Fibroblast of skin of abdomen (primary cell): ENCODE results near the gene PTRH1. TPM values are rescaled to one million over a fixed set of nuclear protein-coding genes. Genes with fewer than 3 reads are reported as not detected.
A peak's percentile ranks its signal among the peaks of the same experiment; 100 is the strongest.
"Not testable (repeated sequence)": the region's sequence is repeated elsewhere in the genome, so short reads cannot be mapped to it uniquely, and the experiment has no call there.

Experiments
- DNase-seq: peaks from one replicate; pipeline ENCODE4 v3.0.0-alpha.2; 2013
- polyA plus RNA-seq, 2 experiments: library from polyadenylated mRNA; unstranded; fragments of 120-200 nt; gene quantifications; one replicate each; pipeline ENCODE4 v1.2.1, GENCODE V29; 2013; ENCODE audit not compliant: insufficient read length in 2 of 2

The PTRH1 gene
- 11.0 TPM for polyA plus RNA-seq (2013, experiment 1 of 2; ENCODE audit: insufficient read length)
- polyA plus RNA-seq (2013, experiment 2 of 2; ENCODE audit: insufficient read length), result 12.6 TPM

DNA sequence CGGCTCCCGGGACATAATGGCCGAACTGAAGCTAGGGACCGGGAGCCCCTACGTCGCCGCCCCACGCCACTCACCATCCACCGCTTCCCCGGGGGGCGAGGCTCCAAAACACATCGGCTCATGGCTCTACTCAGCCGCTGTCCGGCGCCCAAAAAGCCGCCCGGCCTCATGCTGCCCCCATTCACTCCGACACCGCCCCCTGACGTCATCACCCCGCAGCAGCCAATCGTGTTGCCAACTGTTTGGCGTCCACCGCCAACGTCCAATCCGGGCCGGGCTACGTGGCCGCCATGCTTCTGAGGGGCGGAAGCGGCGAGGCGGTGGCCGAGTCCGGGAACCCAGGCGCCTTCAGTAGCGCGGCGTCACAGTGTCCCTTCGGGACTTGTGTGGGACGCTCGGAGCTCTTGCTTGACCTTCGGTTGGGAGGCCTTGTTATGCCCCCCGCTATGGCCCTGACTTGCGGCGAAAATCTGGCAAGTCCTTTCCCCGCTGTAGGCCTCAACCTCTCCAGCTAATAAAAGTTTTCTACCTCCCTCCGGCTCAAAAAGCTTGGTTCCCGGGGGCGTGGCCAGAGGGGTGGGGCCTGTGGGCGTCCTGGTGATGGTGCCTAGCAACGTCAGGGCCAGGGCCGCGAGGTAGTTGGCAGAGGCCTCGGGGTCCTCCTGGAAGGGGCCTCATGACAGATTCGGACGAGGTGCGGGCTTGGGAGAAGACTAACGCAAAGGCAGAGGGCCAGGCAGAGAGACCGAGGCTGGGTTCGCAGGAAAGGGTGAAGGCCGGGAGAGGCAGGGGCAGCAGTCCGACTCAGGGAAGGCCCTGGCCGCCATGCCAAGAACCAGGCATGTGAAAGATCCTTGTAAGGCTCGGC is at the start of gene PTRH1, which contains the start of gene TTC16:
PTRH1 (minus strand) TSS at position 194 of the 868 bp plus-strand sequence; CDS start at position 170, 24 bp downstream.
TTC16 (plus strand) TSS at position 610 of the 868 bp plus-strand sequence; CDS start at position 677, 67 bp downstream.
- peak; percentile 94 for DNase-seq

- no peak for DNase-seq
These were observed 48.5 kb upstream of the PTRH1 start for GRCh38 chr9:127763918-127764384.

DNA sequence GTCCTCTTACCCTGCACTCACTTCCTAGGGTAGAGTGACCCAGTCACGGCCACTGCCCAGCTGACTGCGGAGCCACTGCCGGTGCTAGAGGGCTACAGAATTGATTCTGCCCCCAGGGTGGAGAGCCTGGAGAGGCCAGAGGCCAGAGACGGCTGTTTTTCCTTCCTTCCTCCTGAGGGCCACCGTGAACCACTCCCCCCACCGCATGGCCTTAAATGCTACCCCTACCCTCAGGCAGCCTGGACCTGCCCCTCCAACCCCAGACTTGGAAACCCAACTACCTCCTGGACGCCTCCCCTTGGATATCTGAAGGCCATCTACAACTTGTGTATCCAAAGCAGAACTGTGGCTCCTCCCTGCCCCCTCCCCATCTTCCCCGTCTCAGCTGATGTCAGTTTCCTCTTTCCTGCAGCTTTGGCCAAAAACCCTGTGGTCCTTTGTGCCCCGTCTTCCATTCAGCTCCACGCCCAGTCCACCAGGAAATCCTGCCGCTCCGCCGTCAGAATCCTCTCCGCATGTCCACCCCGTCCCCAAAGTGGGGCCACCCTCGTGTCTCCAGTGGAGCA is 46.7 kb upstream of the PTRH1 start:
- DNase-seq, result no peak

- no peak for DNase-seq
These were observed 46.1 kb upstream of the PTRH1 start for GRCh38 chr9:127761491-127761956.

- no peak for DNase-seq
These were observed 45.6 kb upstream of the PTRH1 start for GRCh38 chr9:127761061-127761460.

DNA sequence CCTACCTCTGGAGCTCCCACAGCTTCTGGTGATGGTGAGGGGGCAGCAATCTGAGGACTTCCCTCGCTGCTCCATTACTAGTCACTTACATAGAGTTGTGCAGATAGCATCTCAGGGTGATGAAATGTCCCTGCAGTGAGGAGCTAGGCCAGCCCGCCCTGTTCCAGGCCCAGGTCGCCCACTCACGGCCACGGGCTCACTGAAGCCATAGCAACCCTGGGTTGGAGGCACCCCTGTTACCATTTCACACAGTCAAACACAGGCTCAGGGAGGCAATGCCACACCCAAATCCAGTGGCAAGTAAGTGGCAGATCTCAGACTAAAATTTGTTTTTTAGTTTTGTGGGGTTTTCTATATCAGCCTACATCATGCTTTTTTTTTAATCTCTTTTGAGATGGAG is 43.4 kb upstream of the PTRH1 start:
- DNase-seq, result no peak

DNA sequence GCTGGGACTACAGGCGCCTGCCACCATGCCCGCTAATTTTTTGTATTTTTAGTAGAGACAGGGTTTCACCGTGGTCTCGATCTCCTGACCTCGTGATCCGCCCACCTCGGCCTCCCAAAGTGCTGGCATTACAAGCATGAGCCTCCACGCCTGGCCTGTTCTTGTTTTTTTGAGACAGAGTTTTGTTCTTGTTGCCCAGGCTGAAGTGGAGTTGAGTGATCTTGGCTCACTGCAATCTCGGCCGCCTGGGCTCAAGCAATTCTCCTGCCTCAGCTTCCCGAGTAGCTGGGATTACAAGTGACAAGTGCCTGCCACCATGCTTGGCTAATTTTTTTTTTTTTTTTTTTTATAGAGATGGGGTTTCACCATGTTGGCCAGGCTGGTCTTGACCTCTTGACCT is 41.3 kb upstream of the PTRH1 start:
- DNase-seq, result not testable (repeated sequence)

- DNase-seq, result no peak
These were observed 40.8 kb upstream of the PTRH1 start for GRCh38 chr9:127756233-127756632.

DNA sequence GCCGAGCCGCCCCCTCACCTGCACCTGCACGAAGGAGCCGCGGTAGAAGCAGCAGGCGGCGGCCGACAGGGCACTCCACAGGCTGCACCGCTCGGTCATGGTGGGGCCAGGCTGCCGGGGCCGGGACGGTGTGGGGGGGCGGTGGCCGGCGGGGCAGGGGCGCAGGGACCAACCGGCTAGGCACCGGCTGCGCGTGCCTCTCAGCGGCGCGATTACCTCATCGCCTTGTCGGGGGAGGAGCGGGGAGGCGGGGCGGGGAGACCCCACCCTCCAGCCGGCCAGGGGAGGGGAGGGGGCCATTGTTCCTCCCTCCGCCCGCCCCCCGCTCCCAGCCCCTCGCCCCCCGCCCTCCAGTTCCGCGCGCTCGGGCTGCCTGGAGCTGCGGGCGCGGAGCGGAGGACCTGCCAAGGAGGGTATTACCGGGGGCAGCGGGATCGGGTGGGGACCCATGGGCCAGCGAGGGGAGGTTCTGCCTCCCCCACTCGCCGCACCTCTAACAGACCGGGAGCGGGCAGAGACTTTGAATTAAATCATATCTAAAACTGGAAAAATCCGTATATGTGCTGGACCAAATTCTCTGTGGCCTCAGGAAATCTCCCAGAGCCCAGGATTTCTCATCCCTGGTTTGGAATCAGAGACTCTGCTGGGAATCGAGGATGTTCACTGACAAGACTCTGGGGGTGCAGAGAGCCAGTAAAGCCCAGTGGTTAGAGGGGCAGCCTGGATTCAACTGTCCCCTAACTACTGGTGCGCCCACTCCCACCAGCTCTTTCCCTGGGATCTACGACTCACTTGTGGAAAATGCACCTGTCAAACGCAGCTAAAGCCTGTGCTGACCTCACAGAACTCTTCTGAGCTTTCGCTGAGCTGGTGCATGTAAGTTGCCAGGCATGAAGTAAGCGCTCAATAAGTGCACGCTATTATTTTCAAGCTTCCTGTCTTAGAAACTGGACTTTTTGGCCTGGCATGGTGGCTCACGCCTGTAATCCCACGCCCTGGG is 39.9 kb upstream of the PTRH1 start:
- no peak for DNase-seq

GRCh38 chr9:127754099-127755060 is 38.9 kb upstream of the PTRH1 start:
- DNase-seq, result no peak

- DNase-seq, result no peak
These were observed 38.2 kb upstream of the PTRH1 start for GRCh38 chr9:127753622-127754021.

GRCh38 chr9:127753148-127753547 is 37.7 kb upstream of the PTRH1 start:
- DNase-seq, result no peak

DNA sequence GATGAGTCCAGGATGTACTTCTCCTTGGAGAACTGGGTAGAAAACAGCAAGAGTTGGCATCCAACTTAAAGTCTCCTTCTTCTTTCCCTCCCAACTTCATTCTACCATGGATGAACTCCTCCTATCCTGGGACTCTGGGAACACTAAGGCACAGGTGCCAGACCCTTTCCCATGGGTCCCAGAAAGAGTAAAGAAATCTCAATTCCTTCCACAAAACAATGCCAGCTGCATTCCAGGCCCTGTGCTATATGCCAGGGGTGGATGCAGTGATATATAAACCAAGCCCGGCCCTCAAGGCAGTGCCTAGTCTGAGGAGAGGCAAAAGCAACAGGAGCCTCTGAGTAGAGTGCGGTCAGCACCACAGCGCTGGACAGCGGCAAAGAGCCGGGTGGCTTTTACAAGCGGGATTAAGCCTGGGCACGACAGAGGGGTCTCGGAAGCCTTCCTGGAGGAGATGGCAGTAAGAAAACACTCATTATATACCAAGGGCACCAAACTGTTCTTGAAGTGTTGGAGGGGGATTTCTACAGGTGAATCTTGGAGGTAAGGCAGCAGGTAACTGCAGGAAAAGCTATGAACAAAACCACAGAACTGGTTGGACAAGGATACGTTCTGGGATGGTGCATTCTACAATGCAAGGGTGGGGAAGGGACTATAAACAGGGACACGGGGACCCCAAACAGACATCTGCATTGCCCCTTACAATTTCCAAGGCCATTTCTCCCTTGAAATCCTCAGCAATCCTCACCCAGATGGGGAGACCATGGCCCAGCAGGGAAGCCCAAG is 36.0 kb upstream of the PTRH1 start:
- DNase-seq, result no peak

DNA sequence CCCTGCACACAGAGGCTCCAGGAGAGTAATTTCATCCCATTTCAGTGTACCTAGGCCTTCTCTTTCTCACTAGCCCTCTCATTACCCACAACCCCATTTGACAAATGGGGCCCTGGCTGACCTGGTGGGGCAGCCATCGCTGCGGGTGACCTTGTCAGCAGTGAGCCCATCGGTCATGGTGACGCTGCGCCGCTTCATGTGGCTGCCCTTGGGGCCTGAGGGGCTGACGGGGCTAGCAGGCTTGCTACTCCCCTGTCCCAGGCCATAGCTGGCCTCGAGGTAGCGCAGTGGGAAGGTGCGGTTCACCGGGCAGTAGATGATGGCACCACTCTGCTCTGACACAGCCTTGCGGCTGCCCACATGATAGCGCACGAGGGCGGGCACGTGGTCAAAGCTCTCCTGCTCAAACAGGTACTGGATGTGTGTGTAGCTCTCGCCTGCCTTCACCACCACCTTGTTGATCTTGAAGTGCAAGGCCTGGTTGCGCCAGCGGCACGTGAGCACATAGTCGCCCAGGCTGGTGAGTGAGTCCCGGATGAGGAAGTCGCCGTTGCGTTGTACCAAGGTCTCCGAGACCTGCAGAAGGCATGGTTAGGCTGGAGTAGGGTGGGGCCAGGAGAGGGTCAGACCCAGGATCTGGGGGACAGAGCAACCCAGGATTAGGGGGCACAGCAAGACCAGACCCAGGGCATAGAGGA is 33.8 kb upstream of the PTRH1 start:
- no peak for DNase-seq

- DNase-seq, result no peak
These were observed 31.6 kb upstream of the PTRH1 start for GRCh38 chr9:127746959-127747569.

DNA sequence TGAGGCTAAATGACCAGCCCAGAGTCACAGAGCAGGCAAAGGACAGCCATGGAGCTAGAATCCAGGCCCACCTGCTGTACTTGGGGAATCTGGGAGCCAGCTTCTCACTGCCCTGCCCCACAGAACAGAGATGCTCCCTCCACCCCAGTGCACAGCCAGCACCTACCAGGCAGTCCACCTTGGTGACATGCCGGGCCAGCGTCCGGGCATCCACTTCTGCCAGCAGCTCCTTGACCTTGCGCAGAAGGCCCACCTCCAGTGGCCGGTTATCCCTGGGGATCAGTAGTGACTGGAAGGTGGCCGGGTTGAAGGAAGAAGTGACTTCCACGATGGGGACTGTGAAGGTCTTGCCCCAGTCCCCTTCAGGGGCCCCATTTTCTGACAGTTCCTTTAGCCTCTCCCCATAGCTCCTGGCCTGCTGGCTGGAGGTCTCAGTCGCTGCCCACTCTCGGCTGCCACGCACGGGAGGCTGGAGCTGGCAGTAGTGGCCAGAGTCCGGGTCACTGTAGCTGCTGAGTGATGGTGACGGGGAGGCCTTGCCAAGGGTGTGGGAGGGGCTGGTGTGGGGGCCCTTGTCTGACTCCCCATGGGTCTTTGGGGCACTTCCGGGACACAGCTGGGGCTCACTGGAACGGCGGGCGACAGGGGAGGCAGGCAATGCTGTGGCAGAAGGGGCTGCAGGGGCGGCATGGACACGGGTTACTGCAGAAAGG is 29.1 kb upstream of the PTRH1 start:
- no peak for DNase-seq

DNA sequence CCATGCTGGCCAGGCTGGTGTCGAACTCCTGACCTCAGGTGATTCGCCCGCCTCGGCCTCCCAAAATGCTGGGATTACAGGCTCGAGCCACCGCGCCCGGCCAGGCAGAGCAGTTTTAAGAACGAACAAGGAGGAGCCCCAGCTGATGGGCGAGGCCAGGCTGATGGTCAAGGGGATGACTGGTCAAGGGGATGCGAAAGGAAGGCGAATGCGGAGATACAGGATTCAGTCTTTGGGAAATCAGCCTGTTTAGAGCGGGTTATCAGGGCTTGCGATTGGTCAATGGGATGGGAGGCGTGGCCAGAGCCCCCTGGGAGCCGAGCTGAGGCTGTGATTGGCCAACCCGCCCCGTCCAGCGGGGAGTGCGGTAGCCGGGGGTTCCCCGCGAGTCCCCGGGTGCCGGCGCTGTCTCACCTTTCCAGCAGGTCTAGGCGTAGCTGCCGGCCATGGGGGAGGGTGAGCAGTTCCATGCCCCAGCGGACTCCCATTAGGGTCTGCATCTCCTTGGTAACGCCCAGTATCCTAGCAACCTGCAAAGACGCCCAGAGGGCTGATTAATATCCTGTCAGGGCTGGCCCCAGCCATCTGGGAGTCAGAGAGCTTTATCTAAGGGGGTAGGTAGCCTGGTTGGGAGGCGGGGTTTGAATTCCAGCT is 27.1 kb upstream of the PTRH1 start:
- DNase-seq, result peak; percentile 63
